ENCODE data around the gene WDR41. TPM values are rescaled to one million over a fixed set of nuclear protein-coding genes. Genes with fewer than 3 reads are reported as not detected.
"Not testable (repeated sequence)": the region's sequence is repeated elsewhere in the genome, so short reads cannot be mapped to it uniquely, and the experiment has no call there.

The WDR41 gene
- total RNA-seq, 2 donors from 2014 or later, result 61.6 to 80.9 TPM

GRCh38 chr5:77486344-77486962, 5.7 kb downstream of the WDR41 start:
- peaks cover 8% of the 10 kb centered on the region for H3K4me1 Mint-ChIP-seq
- no peak for DNase-seq
- Histone ChIP-seq H3K27me3 (ENCODE audit: control insufficient read depth, insufficient read depth, low read length, poor library complexity, severe bottlenecking) (no peaks in the 10 kb centered on the region), H3K4me3 (ENCODE audit: low read length) (no peak overlapping the region), H3K4me1 (ENCODE audit: control insufficient read depth, insufficient read depth, low read length) (peaks cover 2% of the 10 kb centered on the region), H3K36me3 (ENCODE audit: control insufficient read depth, insufficient read depth, low read length) (peaks cover 61% of the 10 kb centered on the region), H3K27ac (ENCODE audit: low read depth, low read length) (no peak overlapping the region), H3K9me3 (ENCODE audit: control insufficient read depth, low read length) (no peaks in the 10 kb centered on the region), H3K9ac (ENCODE audit: extremely low read depth, low read length, poor library complexity, severe bottlenecking) (no peak overlapping the region)
- no peak overlapping the region for H3K4me3 Mint-ChIP-seq
- WGBS, 2 experiments (ENCODE audit: insufficient coverage in 1 of 2, insufficient read length in 1 of 2), result 95 to 100% methylated on average over 3 to 4 of the region's 4 CpGs
- H3K36me3 Mint-ChIP-seq (ENCODE audit: low read depth), result peaks cover 42% of the 10 kb centered on the region
- TF ChIP-seq CTCF (conservative IDR thresholded peaks at IDR 0.05), result no peak
- no peaks in the 10 kb centered on the region for H3K27me3 Mint-ChIP-seq (ENCODE audit: insufficient read depth)
- no peaks in the 10 kb centered on the region for H3K9me3 Mint-ChIP-seq
- no peak overlapping the region for H3K27ac Mint-ChIP-seq

- WGBS, 2 experiments (ENCODE audit: insufficient coverage in 1 of 2, insufficient read length in 1 of 2), result 97% methylated on average over 2 of the region's 2 CpGs; no CpG with 5 or more reads in 1 of the 2 experiments
- Mint-ChIP-seq H3K4me3 (no peak overlapping the region), H3K9me3 (peaks cover 13% of the 10 kb centered on the region), H3K36me3 (ENCODE audit: low read depth) (peaks cover 53% of the 10 kb centered on the region), H3K27me3 (ENCODE audit: insufficient read depth) (no peaks in the 10 kb centered on the region), H3K27ac (no peak overlapping the region), H3K4me1 (no peaks in the 10 kb centered on the region)
- Histone ChIP-seq H3K4me1 (ENCODE audit: control insufficient read depth, insufficient read depth, low read length) (no peaks in the 10 kb centered on the region), H3K27ac (ENCODE audit: low read depth, low read length) (no peak overlapping the region), H3K27me3 (ENCODE audit: control insufficient read depth, insufficient read depth, low read length, poor library complexity, severe bottlenecking) (no peaks in the 10 kb centered on the region), H3K9ac (ENCODE audit: extremely low read depth, low read length, poor library complexity, severe bottlenecking) (no peak overlapping the region), H3K36me3 (ENCODE audit: control insufficient read depth, insufficient read depth, low read length) (peaks cover 68% of the 10 kb centered on the region), H3K4me3 (ENCODE audit: low read length) (no peak overlapping the region), H3K9me3 (ENCODE audit: control insufficient read depth, low read length) (no peaks in the 10 kb centered on the region)
- DNase-seq, result no peak
- TF ChIP-seq CTCF (conservative IDR thresholded peaks at IDR 0.05), result no peak
These were observed 8.4 kb downstream of the WDR41 start for GRCh38 chr5:77483682-77484081.

- not testable (repeated sequence) for H3K4me3 ChIP-seq (ENCODE audit: low read length); DNase-seq; H3K9me3 ChIP-seq (ENCODE audit: control insufficient read depth, low read length); H3K27ac Mint-ChIP-seq; H3K27ac ChIP-seq (ENCODE audit: low read depth, low read length); H3K4me3 Mint-ChIP-seq; H3K4me1 ChIP-seq (ENCODE audit: control insufficient read depth, insufficient read depth, low read length); H3K4me1 Mint-ChIP-seq; H3K36me3 ChIP-seq (ENCODE audit: control insufficient read depth, insufficient read depth, low read length); H3K27me3 Mint-ChIP-seq (ENCODE audit: insufficient read depth); H3K9ac ChIP-seq (ENCODE audit: extremely low read depth, low read length, poor library complexity, severe bottlenecking); H3K27me3 ChIP-seq (ENCODE audit: control insufficient read depth, insufficient read depth, low read length, poor library complexity, severe bottlenecking)
- 96% methylated on average over 11 of the region's 11 CpGs; no CpG with 5 or more reads in 1 of the 2 experiments for WGBS, 2 experiments (ENCODE audit: insufficient coverage in 1 of 2, insufficient read length in 1 of 2)
- Mint-ChIP-seq H3K36me3 (ENCODE audit: low read depth) (peaks cover 38% of the 10 kb centered on the region), H3K9me3 (peaks cover 35% of the 10 kb centered on the region)
These were observed 17.1 kb downstream of the WDR41 start for GRCh38 chr5:77475041-77475440.

- not testable (repeated sequence) for H3K9ac ChIP-seq (ENCODE audit: extremely low read depth, low read length, poor library complexity, severe bottlenecking); H3K27ac ChIP-seq (ENCODE audit: low read depth, low read length); DNase-seq; H3K36me3 ChIP-seq (ENCODE audit: control insufficient read depth, insufficient read depth, low read length); H3K27me3 Mint-ChIP-seq (ENCODE audit: insufficient read depth); H3K4me3 Mint-ChIP-seq; H3K4me3 ChIP-seq (ENCODE audit: low read length); H3K4me1 Mint-ChIP-seq; H3K4me1 ChIP-seq (ENCODE audit: control insufficient read depth, insufficient read depth, low read length); H3K27me3 ChIP-seq (ENCODE audit: control insufficient read depth, insufficient read depth, low read length, poor library complexity, severe bottlenecking); H3K27ac Mint-ChIP-seq; H3K9me3 ChIP-seq (ENCODE audit: control insufficient read depth, low read length)
- H3K36me3 Mint-ChIP-seq (ENCODE audit: low read depth), result peaks cover 36% of the 10 kb centered on the region
- no CpG with 5 or more reads among the region's 3 CpGs for WGBS, 2 experiments (ENCODE audit: insufficient coverage in 1 of 2, insufficient read length in 1 of 2)
- H3K9me3 Mint-ChIP-seq, result peaks cover 12% of the 10 kb centered on the region
These were observed 23.2 kb downstream of the WDR41 start for GRCh38 chr5:77468875-77469274.

All from endodermal cell (in vitro differentiated cells).